GM18951 (cell line): ENCODE results near the gene PSMG3.

Experiments
- POLR2A ChIP-seq: IDR thresholded peaks from 4 replicates; pipeline ENCODE4 v1.6.1; 2011; ENCODE audit warnings: mild to moderate bottlenecking; ENCODE audit not compliant: insufficient read length, insufficient read depth; ENCODE audit errors: extremely low read depth
- in situ Hi-C: fragments of 300-500 bp; cut with MboI; formaldehyde crosslinking; loops from one replicate; pipeline ENCODE4 v1.12.0; 2022; ENCODE audit warnings: low sequenced_read_pairs, mixed read lengths, inconsistent platforms; ENCODE audit not compliant: unreplicated experiment

Gene PSMG3

DNA sequence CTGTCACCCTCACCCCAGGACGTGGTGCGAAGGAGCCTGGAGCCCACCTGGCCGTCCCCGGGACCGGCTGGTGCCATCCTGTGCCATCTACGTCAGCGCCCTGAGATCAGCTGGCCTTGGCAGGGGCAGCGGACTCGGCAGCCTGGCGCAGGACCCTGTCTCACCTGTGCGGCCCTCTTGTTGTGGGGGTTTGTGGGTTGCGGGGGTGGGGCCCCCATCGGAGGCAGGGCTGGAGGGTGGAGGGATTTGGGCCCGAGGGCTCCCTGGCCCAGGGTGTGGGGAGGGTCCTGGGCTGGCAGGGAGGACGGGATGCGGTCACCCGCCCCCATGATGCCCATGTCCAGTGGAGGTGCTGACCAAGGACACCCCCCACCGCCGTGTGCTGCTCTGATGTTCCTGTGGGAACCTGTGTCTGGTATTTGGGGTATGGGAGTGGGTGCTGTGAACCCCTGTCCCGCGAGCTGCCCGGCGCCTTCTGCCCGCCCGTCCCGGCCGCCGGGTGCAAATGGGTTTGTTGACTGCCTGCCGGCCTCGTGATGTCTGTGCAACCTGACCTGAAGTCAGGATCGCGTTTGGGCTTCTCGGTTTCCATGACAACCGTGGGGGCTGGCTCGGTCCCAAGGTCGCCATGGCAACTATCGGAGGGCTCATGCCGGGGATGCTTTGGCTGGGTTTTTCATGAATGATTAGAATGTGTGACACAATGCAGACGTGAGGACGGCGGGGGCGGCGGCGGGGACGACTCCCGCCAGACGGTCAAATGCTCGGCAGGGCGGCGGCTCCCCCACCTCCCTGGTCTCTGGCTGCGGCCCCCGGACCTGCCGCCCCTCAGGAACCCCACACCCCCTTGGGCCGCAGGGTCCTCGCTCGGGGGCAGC is 32.1 kb downstream of the PSMG3 start:
- in situ Hi-C loops = no loop called here
- TF ChIP-seq POLR2A = no peak

GRCh38 chr7:1536743-1537534 is 32.9 kb downstream of the PSMG3 start:
- in situ Hi-C loops = no loop called here
- no peak for TF ChIP-seq POLR2A

GRCh38 chr7:1536455-1536742 is 33.4 kb downstream of the PSMG3 start:
- no peak for TF ChIP-seq POLR2A
- in situ Hi-C loops = no loop called here

- in situ Hi-C loops = no loop called here
- no peak for TF ChIP-seq POLR2A
Measured at GRCh38 chr7:1535701-1536454, 34.0 kb downstream of the PSMG3 start.

DNA sequence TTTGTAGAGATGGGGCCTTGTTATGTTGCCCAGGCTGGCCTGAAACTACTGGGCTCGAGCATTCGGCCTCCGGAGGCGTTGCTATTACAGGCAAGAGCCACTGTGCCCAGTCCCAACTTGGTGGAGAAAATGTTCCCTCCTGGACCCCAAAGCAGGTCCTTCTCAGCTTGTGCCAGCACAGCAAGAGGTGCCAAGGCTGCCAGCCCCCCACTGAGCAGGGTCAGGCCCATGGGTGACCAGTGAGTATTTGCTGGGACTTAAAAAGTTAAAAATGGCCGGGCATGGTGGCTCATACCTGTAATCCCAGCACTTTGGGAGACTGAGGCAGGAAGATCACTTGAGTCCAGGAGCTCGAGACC is 34.8 kb downstream of the PSMG3 start:
- TF ChIP-seq POLR2A = no peak

GRCh38 chr7:1534330-1535099 is 35.3 kb downstream of the PSMG3 start:
- no peak for TF ChIP-seq POLR2A
- in situ Hi-C loops = no loop called here

More for the DNA sequence above, 34.8 kb downstream of the PSMG3 start:
- in situ Hi-C loops = no loop called here

GRCh38 chr7:1533547-1534329 is 36.1 kb downstream of the PSMG3 start:
- in situ Hi-C loops = no loop called here
- no peak for TF ChIP-seq POLR2A

- TF ChIP-seq POLR2A = no peak
- in situ Hi-C loops = no loop called here
Measured at GRCh38 chr7:1533255-1533546, 36.6 kb downstream of the PSMG3 start.

- TF ChIP-seq POLR2A = no peak
- in situ Hi-C loops = no loop called here
Measured at GRCh38 chr7:1532456-1533254, 37.2 kb downstream of the PSMG3 start.

DNA sequence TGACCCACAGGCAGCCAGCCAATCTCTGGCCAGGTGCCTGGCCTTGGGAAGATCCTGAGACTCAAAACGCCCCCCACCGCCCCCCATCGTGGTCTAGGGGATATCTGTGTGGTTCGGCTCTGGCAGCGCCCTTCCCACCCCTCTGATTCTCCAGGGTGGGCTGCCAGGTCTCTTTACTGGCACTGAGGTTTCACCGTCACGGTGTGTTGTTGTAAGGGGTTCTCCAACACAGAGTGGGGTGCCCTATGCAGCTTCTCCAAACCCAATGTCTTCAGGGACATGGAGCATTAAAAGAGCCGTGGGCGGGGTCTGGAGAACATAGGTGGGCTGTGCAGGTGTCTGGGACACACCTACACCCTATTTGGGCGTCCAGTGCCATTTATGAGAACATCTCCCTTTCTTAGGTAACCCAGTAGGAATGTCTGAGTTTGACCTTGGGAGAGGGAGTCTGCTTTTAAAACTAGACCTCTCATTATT is 37.8 kb downstream of the PSMG3 start:
- in situ Hi-C loops = no loop called here
- no peak for TF ChIP-seq POLR2A

GRCh38 chr7:1531263-1531978 is 38.4 kb downstream of the PSMG3 start:
- in situ Hi-C loops = no loop called here
- no peak for TF ChIP-seq POLR2A
